H9 (cell line): ENCODE measurements around the gene PRDX3. TPM values are rescaled to one million over a fixed set of nuclear protein-coding genes. Genes with fewer than 3 reads are reported as not detected.
A peak's percentile ranks its signal among the peaks of the same experiment; 100 is the strongest.

Experiments used
- DNase-seq: peaks from one replicate; pipeline ENCODE4 v3.0.0-alpha.2; 2017
- H2AFZ ChIP-seq: one replicate; pipeline ENCODE4 v1.6.1; 2013; ENCODE audit warnings: mild to moderate bottlenecking, low read length, control low read depth, moderate library complexity
- H2AK5ac ChIP-seq: 2 replicates; pipeline ENCODE4 v1.6.1; 2013; ENCODE audit warnings: low read length, control low read depth, mixed read lengths; ENCODE audit not compliant: insufficient read length
- H2BK120ac ChIP-seq: one replicate; pipeline ENCODE4 v1.6.1; 2013; ENCODE audit warnings: low read depth, mild to moderate bottlenecking, low read length, control low read depth, inconsistent platforms; ENCODE audit not compliant: poor library complexity, severe bottlenecking
- H2BK12ac ChIP-seq: 2 replicates; pipeline ENCODE4 v1.6.1; 2013; ENCODE audit warnings: low read length, control low read depth, mixed read lengths, low read depth; ENCODE audit not compliant: insufficient read length
- H2BK15ac ChIP-seq: 2 replicates; pipeline ENCODE4 v1.6.1; 2013; ENCODE audit warnings: low read depth, low read length, control low read depth
- H2BK20ac ChIP-seq: one replicate; pipeline ENCODE4 v1.6.1; 2013; ENCODE audit warnings: low read depth, mild to moderate bottlenecking, low read length, control low read depth, inconsistent platforms; ENCODE audit not compliant: poor library complexity, severe bottlenecking
- H2BK5ac ChIP-seq: 2 replicates; pipeline ENCODE4 v1.6.1; 2013; ENCODE audit warnings: low read length, control low read depth, mixed read lengths; ENCODE audit not compliant: insufficient read length
- H3K14ac ChIP-seq: 2 replicates; pipeline ENCODE4 v1.6.1; 2013; ENCODE audit warnings: low read length, control low read depth; ENCODE audit not compliant: insufficient read depth
- H3K18ac ChIP-seq: 2 replicates; pipeline ENCODE4 v1.6.1; 2013; ENCODE audit warnings: low read depth, mild to moderate bottlenecking, mixed read lengths, low read length, control low read depth; ENCODE audit not compliant: insufficient read length
- H3K23ac ChIP-seq: 2 replicates; pipeline ENCODE4 v1.6.1; 2013; ENCODE audit warnings: low read length, control low read depth, mixed read lengths, low read depth; ENCODE audit not compliant: insufficient read length
- H3K23me2 ChIP-seq: 2 replicates; pipeline ENCODE4 v1.6.1; 2013; ENCODE audit warnings: low read depth, mild to moderate bottlenecking, mixed read lengths, low read length, control low read depth; ENCODE audit not compliant: insufficient read length, poor library complexity, severe bottlenecking
- H3K27ac ChIP-seq: 2 replicates; pipeline ENCODE4 v1.5.1; 2013; ENCODE audit warnings: low read length, control low read depth, mixed read lengths, low read depth; ENCODE audit not compliant: insufficient read length
- H3K27me3 ChIP-seq: 2 replicates; pipeline ENCODE4 v1.6.1; 2013; ENCODE audit warnings: low read length, control low read depth, inconsistent platforms; ENCODE audit not compliant: insufficient read depth
- H3K4ac ChIP-seq: 2 replicates; pipeline ENCODE4 v1.6.1; 2013; ENCODE audit warnings: low read depth, mild to moderate bottlenecking, control low read depth, inconsistent platforms, low read length, moderate library complexity
- H3K4me1 ChIP-seq: 2 replicates; pipeline ENCODE4 v1.6.1; 2013; ENCODE audit warnings: low read length, control low read depth, inconsistent platforms; ENCODE audit not compliant: insufficient read depth
- H3K4me2 ChIP-seq: 2 replicates; pipeline ENCODE4 v1.6.1; 2013; ENCODE audit warnings: low read length, control low read depth, mixed read lengths; ENCODE audit not compliant: insufficient read length, insufficient read depth
- H3K56ac ChIP-seq: 2 replicates; pipeline ENCODE4 v1.6.1; 2013; ENCODE audit warnings: low read depth, mild to moderate bottlenecking, mixed read lengths, low read length, control low read depth; ENCODE audit not compliant: insufficient read length
- H3K79me1 ChIP-seq: 2 replicates; pipeline ENCODE4 v1.6.1; 2013; ENCODE audit warnings: low read depth, mild to moderate bottlenecking, moderate library complexity, low read length, control low read depth, inconsistent platforms; ENCODE audit not compliant: insufficient read depth, poor library complexity, severe bottlenecking
- H3K79me2 ChIP-seq: 2 replicates; pipeline ENCODE4 v1.6.1; 2013; ENCODE audit warnings: low read length, control low read depth, inconsistent platforms; ENCODE audit not compliant: insufficient read depth
- H3K9ac ChIP-seq: 2 replicates; pipeline ENCODE4 v1.6.1; 2013; ENCODE audit warnings: low read length, control low read depth, mixed read lengths; ENCODE audit not compliant: insufficient read length; ENCODE audit errors: extremely low read depth
- H3K9me3 ChIP-seq: one replicate; pipeline ENCODE4 v1.6.1; 2013; ENCODE audit warnings: low read depth, low read length, inconsistent platforms; ENCODE audit not compliant: control insufficient read depth
- H3T11ph ChIP-seq: one replicate; pipeline ENCODE4 v1.6.1; 2013; ENCODE audit warnings: mild to moderate bottlenecking, low read length, control low read depth, inconsistent platforms
- H4K20me1 ChIP-seq: one replicate; pipeline ENCODE4 v1.6.1; 2013; ENCODE audit not compliant: control insufficient read depth, insufficient read length, insufficient read depth
- H4K5ac ChIP-seq: 2 replicates; pipeline ENCODE4 v1.6.1; 2013; ENCODE audit warnings: low read depth, mild to moderate bottlenecking, mixed read lengths, low read length, control low read depth; ENCODE audit not compliant: insufficient read length
- H4K8ac ChIP-seq: replicated peaks from 2 replicates; pipeline ENCODE4 v1.6.1; 2013; ENCODE audit warnings: low read length, control low read depth, mixed read lengths, low read depth; ENCODE audit not compliant: insufficient read length
- H4K91ac ChIP-seq: 2 replicates; pipeline ENCODE4 v1.6.1; 2013; ENCODE audit warnings: low read depth, mild to moderate bottlenecking, moderate library complexity, mixed read lengths, low read length, control low read depth; ENCODE audit not compliant: insufficient read length
- H3K27ac Mint-ChIP-seq, 3 experiments: 2 replicates in 2 of 3; 3 replicates in 1 of 3; pipeline ENCODE4 v1.8.0; 2020 to 2021; ENCODE audit warnings: mixed read lengths in 3 of 3, mild to moderate bottlenecking in 1 of 3, moderate library complexity in 1 of 3
- H3K27me3 Mint-ChIP-seq: 2 replicates; pipeline ENCODE4 v1.8.0; 2021; ENCODE audit warnings: low read depth, mild to moderate bottlenecking, moderate library complexity, mixed read lengths
- H3K36me3 Mint-ChIP-seq, 3 experiments: 2 replicates in 2 of 3; 3 replicates in 1 of 3; pipeline ENCODE4 v1.8.0; 2020 to 2021; ENCODE audit warnings: low read depth in 3 of 3, mixed read lengths in 3 of 3; ENCODE audit not compliant: insufficient read depth in 1 of 3
- H3K4me1 Mint-ChIP-seq, 2 experiments: 2 replicates each; pipeline ENCODE4 v1.8.0; 2020; ENCODE audit warnings: mixed read lengths in 2 of 2
- H3K4me3 Mint-ChIP-seq, 2 experiments: 2 replicates in 1 of 2; 3 replicates in 1 of 2; pipeline ENCODE4 v1.8.0; 2020 to 2021; ENCODE audit warnings: mild to moderate bottlenecking in 2 of 2, mixed read lengths in 2 of 2, moderate library complexity in 1 of 2
- H3K9me3 Mint-ChIP-seq, 2 experiments: 2 replicates in 1 of 2; 3 replicates in 1 of 2; pipeline ENCODE4 v1.8.0; 2020; ENCODE audit warnings: mild to moderate bottlenecking in 2 of 2, mixed read lengths in 2 of 2, moderate library complexity in 1 of 2
- CTCF ChIP-seq: fragments of 200-600 bp; sonication (generic); conservative IDR thresholded peaks from 3 replicates; pipeline ENCODE4 v1.8.0; 2021; ENCODE audit warnings: antibody characterized with exemption, mild to moderate bottlenecking
- WGBS: extraction: QIAGEN DNeasy Blood & Tissue Kit; methylation state at CpG from one replicate; pipeline ENCODE4 v1.1.7; 2013; ENCODE audit warnings: missing lambda C conversion rate, low lambda C conversion rate, mixed read lengths; ENCODE audit not compliant: insufficient read length; ENCODE audit errors: extremely low coverage; 5-methylcytosine and 5-hydroxymethylcytosine counted together
- long read RNA-seq: library from polyadenylated mRNA; unstranded; transcript quantifications from one replicate; pipeline ENCODE4 v2.0.0, GENCODE V29; 2020
- total RNA-seq: library from RNA; stranded (reverse); gene quantifications from 2 replicates; pipeline ENCODE4 v1.2.1, GENCODE V29; 2021

PRDX3 gene
- 181 TPM in 2 replicates for total RNA-seq
- long read RNA-seq, transcript PRDX3-201 (7 exons, 1,591 nt), result major isoform, 2,166 of 2,241 reads
- long read RNA-seq, partial matches to known transcripts, result 18 of 2,241 reads
- long read RNA-seq, other reads (novel, unspliced or antisense), result 55 of 2,241 reads

- Mint-ChIP-seq H3K4me1 (peaks cover 9 to 13% of the 10 kb centered on the region in 2 experiments; a peak in 3 of 4 replicates), H3K36me3 (peaks cover 17 to 32% (median 30%) of the 10 kb centered on the region in 3 experiments; a peak in 6 of 7 replicates), H3K27me3 (peaks cover 2% of the 10 kb centered on the region; the same call in 1 of the 2 replicates), H3K27ac (peak within 1 kb of the TSS; percentile 89 to 97 (median 95)), H3K4me3 (peak within 1 kb of the TSS; percentile 85 to 96), H3K9me3 (peaks cover 5 to 6% of the 10 kb centered on the region in 2 experiments; a peak in 4 of 5 replicates)
- no peak for TF ChIP-seq CTCF
- Histone ChIP-seq H2BK20ac (no peak within 1 kb of the TSS), H2AFZ (no peak within 1 kb of the TSS), H3K18ac (peak within 1 kb of the TSS; percentile 86), H3K4me2 (peak within 1 kb of the TSS; percentile 91), H4K8ac (no peak within 1 kb of the TSS), H3T11ph (no peak within 1 kb of the TSS), H2AK5ac (no peak within 1 kb of the TSS), H2BK120ac (no peak within 1 kb of the TSS), H3K79me2 (peaks cover 12% of the 10 kb centered on the region; the same call in 1 of the 2 replicates), H3K27ac (no peak within 1 kb of the TSS), H2BK12ac (no peak within 1 kb of the TSS), H3K9me3 (no peaks in the 10 kb centered on the region), H3K27me3 (no peaks in the 10 kb centered on the region), H2BK5ac (no peak within 1 kb of the TSS), H2BK15ac (no peak within 1 kb of the TSS), H3K56ac (no peak within 1 kb of the TSS), H4K5ac (no peak within 1 kb of the TSS), H4K20me1 (no peaks in the 10 kb centered on the region), H3K23me2 (peaks cover 2% of the 10 kb centered on the region), H3K14ac (peak within 1 kb of the TSS; percentile 86; the same call in 1 of the 2 replicates), H3K9ac (peak within 1 kb of the TSS; percentile 77), H3K23ac (no peak within 1 kb of the TSS), H4K91ac (no peak within 1 kb of the TSS), H3K4me1 (no peaks in the 10 kb centered on the region; the same call in 1 of the 2 replicates), H3K79me1 (peaks cover 4% of the 10 kb centered on the region), H3K4ac (no peak within 1 kb of the TSS)
- no CpG with 5 or more reads among the region's 45 CpGs for WGBS
- DNase-seq, result peak; percentile 95
Measured at GRCh38 chr10:119178372-119179119, at the start of gene PRDX3. Gene PRDX3 (minus strand): TSS chr10:119178812. CDS start chr10:119178790, 22 bp downstream.
